NCI-H1092 (cell line): ENCODE measurements around the gene CDK17.
A peak's percentile ranks its signal among the peaks of the same experiment; 100 is the strongest.

Experiments
- DNase-seq: peaks from one replicate; lab custom pipeline; 2025; lab: John Stamatoyannopoulos, UW

The CDK17 gene

DNA sequence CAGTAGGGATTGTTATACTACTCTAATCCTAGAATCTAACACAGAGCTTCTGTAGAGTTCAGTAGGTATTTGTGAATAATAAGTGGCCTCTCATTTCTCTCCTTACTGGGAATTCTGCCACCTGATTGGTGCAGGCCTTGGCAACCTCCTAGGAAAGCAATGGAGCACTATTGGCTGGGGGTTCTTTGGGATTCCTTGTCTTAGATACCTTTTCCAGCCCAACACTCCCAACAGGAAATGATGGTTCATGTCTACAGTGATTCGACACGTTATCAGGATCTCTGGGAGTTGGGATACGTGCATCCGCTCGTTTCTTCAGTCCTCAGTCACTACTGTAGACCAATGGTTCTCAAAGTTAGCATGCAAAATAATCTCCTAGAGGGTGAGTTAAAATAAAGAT, 138.7 kb downstream of the CDK17 start:
- no peak for DNase-seq

DNA sequence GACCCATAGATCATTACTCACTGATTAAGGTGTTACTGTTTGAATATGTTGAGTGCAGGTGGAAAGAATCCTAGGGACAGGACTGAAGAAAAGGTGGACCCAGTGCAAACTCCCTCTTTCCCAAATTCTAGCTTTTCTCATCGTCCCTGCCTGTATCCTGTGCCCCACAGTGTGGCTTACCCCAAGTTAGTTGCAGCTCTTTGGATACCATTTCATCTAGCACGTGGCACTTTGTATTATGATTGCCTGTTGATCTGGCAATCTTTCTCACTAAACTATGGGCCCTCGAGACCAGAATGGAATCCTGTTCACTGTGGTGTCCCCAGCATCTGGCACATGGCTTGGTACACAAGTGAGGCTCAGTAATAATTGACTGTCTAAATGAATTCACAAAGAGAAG, 139.6 kb downstream of the CDK17 start:
- no peak for DNase-seq

DNA sequence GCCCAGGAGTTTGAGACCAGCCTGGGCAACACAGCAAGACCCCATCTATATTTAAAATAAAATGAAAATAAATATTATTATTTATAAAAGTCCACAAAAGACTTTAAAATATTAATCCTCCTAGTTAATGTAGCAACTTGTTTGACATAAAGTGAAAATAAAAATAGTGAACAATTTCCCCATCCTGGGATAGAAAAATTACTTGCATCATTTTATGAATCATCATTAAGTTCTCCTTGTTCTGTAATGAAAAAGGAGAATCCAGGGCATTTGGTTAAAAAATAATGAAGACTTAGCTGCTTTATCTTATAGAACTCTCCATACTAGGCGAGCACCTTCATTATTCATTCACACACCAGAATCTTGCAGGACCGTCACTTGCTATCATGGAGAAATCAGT, 140.0 kb downstream of the CDK17 start:
- no peak for DNase-seq

DNA sequence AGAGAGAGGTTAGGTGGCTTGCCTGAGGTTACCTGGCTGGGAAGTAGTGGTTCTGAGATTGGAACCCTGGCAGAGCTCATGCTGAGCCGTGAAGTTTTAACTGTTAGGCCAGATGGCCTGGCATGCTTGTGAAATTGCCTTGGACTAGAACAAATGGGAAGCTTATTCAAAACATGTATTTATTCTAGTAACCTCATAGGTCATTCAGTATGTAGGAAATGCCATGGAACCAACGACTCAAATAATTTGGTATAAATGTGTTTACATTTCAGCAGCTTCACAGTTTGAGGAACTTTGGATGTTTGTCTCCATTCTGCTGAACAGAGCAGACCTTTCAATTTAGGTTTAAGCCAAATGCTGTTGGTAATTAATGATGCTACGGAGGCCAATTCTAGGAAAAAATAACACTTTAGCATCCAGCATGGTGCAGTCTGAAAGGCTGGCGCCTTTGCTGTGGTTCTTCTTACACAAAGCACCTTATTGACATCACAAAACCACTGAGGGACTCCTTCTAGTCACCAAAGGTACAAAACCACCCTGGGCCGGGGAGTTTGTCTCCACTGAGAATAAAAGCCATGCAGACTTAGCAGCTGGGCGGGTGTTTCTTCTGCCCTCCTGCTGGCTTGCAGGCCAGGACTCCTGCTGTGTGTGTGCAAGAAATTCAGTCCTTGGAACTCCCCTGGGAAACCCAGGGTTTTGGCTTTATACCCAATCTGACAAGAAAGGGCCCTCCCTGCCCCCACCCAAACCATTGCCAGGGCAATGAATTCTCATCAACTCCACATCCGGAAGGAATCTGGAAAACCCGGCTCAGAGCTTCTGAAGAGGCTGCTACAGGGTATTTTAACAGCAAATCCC, 141.9 kb downstream of the CDK17 start:
- peak; percentile 28 for DNase-seq

DNA sequence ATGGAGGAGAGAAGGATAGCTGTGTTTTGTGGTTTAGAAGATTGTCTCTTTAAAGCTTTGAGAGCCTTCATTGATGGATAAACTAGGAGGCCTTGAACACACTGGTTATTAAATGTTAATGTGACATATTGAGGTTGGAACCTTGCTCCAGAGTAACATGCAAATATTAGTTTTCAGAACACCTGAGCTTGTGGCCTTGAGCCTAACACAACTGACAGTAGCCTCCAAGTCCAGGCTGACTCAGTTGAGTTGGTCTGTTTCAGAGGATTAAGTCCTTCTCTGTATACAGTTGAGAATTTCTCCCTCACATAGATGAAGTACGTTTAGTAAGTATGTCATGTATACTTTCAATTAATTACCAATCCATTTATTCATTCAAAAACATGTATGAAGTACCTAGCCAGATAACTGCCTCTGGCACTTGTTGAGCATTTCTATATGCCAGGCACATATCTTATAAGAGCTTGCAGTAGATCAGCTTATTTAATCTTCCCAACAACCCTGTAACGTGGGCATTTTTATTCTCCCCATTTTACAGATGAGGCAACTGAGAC, 142.6 kb downstream of the CDK17 start:
- no peak for DNase-seq

DNA sequence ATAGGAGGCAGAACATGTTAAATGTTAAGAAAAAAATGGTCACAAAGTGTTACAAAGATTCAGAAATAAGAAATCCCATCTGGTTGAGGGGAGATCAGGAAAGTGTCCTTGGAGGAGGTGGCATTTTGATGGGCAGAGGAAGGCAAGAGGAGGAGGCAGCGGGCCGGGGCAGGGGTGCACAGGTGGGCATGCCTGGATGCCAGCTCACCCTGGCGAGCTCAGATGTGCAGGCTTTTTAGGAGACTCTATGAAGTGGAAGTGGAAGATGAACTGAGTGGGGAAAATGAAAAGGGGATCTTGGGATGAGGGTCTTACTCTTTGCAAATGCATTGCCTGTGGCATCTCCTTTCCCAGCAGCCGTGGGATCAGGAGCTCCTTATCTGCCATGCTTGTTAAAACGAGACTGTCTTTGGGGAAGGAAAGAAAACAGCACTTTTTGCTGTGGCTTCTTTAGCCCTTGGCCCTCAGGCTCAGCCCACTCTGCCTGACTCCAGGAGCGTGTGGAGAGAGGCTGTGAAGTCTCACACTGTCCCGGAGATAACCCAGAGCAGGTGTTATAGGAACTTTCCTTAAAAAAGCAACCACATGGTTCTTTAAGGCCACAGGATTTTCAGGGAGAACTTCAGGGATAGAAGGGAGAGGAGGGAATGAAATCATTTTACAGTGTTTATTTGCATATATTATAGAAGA, 143.4 kb downstream of the CDK17 start:
- no peak for DNase-seq

DNA sequence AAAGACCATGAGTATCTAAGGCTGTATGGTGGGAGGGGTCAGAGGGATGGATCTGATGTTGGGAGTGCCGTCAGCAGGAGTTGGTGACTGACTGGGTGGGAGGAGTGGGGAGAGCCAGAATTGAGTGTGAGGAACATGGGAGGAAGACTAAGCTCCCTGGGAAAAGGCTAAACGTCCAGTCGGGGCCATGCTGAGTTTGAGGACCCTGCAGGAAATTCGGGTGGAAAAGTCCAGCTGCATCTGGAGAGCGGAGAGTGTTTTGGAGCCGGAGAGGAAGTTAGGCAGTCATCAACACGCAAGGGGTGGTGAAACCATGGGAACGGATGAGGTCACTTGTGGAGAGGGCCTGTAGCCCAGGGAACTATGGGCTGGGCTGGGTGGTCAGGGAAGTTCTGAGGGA, 145.2 kb downstream of the CDK17 start:
- no peak for DNase-seq

DNA sequence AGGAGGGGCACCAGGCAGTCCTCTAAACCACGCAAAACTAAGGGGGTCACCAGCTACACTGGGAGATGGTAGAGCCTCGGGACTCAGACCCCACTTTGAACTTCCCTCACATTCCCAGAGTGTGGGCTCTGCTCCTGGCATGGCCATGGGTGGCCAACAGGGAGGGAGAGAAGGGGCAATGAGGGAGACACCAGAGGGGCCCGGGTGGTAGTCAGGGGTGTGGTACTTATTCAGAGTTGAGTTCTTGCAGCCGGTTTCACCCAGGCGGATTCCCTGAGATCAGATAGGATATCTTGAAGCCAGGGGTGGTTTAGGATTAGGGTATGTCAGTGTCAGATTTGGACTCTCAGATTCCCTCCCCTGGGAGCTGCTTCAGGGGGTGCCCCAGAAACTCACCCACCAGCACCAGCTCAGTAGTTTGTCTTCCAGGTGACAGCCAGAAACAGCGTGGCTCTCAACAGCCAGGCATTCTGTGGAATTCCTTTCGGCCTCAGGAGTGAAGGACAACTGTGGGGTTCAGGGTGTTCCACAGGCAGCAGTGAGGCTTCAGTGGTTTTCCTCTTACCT, 150.0 kb downstream of the CDK17 start:
- DNase-seq: no peak

DNA sequence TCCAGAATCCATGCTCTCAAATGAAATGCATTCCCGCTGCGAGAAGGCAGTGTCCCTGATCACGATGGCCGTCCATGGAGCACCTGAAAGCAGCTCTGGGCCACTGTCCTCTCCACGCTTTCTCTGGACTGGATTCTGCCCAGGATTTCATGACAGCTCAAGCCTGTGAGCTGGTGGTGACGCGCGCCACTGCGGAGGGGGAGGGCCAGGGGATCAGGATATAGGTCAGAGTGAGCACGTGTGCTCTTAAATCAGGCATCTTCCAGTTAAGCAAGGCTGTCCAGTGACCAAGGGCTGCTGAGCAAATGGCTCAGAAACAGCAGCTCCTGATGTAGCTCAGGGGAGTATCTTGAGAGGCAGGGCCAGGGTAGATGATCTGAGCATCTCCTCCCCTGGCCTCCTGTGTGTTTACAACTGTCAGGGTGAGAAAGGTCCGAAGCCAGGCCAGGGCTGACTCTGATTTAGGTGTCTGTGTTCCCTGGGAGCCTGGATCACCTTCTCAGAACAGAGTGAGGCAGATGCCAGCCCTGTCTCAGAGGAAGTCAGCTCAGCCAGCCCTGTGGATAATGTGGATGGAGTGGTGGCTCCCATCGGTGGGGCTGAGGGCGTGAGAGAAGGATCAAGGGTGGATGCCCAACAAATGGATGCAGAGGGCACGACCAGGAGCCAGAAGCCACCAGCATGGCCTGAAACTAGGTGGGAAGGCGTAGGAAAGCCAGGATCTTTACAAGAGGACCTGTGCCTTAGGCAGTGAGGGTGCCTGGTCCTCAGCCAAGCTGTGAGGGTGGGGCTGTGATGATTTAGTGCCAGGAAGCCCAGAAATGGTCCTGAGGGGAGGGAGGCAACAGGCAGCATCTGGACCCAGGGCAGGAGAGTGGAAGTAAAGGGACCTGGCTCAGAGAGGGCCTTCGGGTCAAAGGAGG, 150.8 kb downstream of the CDK17 start:
- DNase-seq: no peak

DNA sequence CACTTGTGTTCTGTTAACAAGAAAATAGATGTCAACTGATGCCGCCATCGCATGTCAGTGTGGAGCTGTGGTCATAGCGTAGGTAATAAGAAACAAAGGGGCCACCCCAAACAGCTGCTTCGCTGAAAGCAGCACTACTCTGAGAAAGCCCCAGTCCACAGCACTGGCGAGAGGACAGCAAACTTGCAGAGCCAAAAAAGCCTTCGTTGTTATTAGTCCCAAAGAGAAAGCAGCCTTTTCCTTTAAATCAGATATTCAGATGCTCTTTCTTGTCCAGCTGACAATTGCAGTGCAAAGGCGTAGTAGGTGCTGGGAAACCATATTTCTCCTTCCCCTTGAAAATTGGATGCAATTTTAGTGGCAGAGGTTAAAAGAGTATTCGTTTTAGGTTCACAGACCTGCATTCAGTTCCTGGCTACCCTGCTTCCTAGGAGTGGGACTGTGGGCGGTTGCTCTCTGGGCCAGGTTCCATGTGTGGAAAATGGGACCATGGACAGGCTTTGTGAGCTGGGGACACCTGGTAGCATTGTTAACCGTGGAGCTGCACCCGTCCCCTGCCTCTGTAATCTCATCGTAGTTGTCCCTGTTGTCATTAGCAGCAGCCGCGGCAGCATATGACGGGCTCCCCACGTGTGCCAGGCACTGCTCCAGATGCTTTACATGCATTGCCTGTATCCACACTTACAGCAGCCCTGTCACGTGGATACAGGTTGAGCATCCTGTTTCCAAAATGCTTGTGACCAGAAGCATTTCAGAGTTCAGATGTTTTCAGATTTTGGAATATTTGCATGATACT, 151.9 kb downstream of the CDK17 start:
- no peak for DNase-seq

DNA sequence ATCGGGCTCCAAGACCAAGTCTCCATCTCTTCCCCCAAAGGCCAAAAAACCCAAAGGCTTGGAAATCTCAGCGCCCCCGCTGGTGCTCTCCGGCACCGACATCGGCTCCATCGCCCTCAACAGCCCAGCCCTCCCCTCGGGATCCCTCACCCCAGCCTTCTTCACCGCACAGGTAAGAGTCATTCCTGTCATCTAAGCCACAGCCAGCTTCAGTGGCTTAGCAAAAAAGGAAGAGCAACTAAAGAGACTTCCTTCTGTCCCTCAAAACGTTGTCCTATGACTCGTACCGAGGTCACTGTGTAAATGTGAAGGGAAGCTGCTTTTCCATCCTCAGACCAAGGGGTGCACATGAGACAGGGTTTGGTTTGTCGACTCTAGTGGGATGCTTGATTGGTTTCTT, 152.7 kb downstream of the CDK17 start:
- DNase-seq: no peak

DNA sequence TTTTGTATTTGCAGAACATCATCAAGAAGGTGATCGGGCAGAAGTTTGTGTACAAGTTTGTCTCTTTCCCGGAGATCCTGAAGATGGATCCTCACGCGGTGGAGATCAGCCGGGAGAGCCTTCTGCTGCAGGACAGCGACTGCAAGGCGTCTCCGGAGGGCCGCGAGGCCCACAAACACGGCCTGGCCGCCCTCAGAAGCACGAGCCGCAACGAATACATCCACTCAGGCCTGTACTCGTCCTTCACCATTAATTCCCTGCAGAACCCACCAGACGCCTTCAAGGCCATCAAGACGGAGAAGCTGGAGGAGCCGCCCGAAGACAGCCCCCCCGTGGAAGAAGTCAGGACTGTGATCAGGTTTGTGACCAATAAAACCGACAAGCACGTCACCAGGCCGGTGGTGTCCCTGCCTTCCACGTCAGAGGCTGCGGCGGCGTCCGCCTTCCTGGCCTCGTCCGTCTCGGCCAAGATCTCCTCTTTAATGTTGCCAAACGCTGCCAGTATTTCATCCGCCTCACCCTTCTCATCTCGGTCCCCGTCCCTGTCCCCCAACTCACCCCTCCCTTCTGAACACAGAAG, 153.2 kb downstream of the CDK17 start:
- DNase-seq: no peak

DNA sequence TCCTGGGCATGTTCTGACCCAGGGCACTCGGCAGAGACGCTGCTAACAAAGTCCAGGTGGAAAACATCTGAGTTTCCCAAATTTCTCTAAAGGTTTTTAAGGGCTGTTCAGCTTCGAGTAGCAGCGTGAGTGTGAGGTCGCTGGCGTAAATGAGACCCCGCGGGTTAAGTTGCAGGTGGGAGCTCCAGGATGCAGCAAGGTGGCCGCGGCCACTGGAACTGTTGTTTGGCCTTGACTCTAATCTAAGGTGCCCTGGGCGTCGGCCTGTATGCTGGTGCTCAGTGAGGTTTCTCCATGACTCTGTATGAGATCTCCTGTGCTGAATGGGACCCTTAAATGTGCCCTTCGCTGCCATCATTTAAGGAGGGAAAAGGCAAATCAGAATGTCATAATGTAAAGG, 155.4 kb downstream of the CDK17 start:
- DNase-seq: no peak

DNA sequence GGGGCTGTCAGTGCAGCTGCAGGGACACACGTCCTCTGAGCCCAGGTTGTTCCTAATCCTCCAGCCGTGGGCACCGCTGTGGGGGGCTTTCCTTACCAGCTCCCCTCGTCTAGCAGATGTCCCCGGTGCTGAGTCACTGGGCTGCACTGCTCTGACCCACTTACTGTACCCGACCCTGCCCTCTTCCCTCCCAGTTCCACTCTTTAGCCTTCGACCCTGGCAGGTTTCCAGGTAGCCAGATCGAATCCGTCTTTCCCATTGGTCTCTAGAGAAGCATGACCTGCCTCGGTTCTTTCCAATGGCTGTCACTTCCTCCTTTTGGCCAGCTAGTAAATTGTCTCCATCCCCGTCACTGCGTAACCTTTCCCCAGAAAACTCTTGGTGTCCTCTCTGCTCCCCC, 157.6 kb downstream of the CDK17 start:
- no peak for DNase-seq

DNA sequence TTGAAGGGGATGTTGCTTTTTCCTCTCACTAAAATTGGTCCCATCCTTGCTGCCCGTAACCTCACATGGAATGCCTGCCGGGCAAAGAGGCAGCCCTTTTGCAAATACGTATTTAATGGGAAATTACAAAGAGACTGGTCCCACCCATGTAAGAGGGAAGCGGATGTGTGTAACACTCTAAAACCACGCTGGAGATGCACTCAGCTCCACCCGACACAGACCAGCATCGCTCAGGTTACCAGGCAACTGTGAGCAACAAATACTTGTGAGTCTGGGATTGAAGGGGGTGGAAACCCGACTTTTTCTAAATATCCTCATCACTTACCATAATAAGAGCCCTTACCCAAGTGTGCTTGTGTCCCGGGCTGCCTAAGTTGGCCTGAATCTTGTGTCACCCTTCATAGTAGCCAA, 158.4 kb downstream of the CDK17 start:
- DNase-seq: no peak

DNA sequence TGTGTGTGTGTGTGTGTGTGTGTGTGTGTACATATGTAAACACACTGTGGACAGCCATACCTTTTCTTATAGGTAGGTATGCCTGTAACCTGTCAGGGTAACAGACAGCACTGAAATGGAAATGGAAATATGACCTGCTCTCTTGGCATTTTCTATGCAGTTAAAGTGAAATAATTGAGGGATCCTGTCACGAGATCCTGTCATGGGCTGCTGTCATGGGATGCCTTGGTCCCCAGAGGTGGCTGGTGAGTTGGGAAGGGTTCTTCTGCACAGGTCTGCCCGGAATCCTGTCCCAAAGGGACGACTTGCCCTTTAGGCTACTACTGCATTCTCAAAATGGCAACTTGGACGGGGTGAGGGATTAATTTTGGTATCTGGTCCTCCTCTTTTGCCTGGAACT, 158.8 kb downstream of the CDK17 start:
- no peak for DNase-seq

DNA sequence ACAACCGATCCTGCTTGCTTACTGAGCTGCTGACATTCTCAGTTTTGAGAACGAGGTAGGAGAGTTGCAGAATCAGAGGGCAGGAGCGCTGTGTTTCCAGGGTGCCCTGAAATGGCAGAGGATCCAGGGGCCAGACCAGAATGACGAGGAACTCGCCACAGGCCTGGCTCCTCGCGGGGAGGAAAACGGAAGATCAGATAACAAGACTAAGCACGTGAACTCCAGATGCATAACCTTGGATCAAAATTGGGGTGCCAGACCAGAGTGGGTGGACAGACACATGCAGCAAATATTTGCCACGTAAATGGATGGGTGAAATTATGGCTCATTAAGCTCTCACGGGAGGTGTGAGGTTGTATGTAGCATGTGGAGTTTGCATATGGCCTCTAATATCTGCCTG, 159.6 kb downstream of the CDK17 start:
- no peak for DNase-seq

DNA sequence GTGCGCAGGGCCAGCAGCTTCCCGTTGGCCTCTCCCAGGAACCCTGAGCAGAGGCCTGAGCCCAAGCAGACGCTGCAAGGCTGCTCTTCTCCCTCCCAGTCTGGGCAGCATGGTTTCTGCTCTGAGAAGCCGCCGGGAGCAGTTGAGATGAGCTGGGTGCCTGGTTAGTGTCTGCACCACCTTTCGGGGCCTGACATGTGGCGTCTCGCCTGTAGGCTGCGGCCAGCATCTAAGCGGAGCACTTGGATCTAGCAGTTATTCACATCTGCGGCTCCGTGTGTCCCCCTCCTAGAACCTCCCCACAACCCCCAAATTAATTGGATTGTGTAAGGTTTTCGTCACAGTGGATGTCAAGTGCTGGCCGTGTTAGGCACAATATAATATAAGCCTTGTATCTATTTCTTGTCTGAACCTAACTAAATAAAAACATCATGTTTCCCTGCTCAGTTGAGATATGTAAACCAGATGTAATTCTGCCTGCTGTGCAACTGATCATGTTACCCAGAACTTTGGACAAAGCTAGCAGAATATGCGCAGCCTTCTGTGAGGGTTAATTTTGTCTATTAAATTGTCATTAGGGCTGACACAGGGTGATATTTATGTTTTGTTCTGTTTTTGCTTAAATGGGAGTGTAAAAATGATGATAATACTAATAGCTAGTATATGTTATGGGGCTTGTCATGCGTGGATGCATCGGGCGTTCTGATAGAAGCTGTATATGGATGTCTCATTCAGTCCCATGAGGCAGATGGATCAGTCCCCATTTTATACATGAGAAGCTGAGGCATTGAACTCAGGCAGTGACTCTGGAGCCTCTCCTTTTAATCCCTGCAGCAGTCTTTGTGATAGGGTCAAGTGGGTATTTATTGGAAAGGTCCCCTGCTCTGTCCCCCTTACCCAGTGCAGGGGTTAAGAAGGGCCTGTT, 160.3 kb downstream of the CDK17 start:
- DNase-seq: no peak

DNA sequence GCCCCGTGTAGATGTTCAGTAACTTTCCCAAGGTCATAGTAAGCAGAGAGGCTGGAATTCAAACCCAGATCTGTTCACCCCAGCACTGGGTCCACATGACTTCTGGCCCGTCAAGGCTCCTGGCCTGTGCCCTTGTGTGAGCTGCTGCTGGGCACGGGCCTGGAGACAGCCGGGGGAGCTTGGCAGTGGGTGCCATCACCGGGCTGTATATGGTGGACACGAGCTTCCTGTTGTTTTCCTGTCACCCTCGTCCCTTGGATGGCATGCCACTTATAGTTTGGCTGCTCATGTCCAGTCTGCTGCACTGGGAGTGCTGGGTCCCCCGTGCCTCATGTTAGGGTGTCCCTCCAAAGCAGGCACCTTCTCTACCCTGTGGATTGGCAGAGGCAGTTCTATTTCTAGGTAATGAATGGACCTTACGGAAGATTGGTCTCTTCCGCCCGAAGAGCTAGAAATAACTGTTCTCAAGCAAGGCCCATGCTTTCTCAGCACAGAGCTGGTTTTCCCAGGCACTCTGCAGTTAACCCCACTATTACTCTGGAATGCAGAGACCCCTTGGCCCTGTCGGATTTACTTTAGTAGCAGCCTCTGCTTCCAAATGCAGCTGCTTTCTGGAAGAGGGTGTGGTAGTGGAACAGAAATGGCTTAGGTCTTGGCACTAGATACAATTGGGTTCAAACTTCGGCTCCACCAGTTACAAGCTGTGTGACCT, 161.7 kb downstream of the CDK17 start:
- no peak for DNase-seq
